HG03025 (cell line): ENCODE results near the gene ARFGAP3.

Experiments used
- ATAC-seq: cut with Tn5 transposase; IDR thresholded peaks from one replicate; pipeline ENCODE4 v1.9.1; 2021; ENCODE audit warnings: mild to moderate bottlenecking, moderate library complexity; ENCODE audit not compliant: unreplicated experiment, low FRiP score

The ARFGAP3 gene

GRCh38 chr22:42865536-42865935, 8.5 kb upstream of the ARFGAP3 start:
- ATAC-seq: no peak

GRCh38 chr22:42863349-42863961, 6.4 kb upstream of the ARFGAP3 start:
- ATAC-seq: no peak

- no peak for ATAC-seq
Measured at GRCh38 chr22:42862045-42862734, 5.1 kb upstream of the ARFGAP3 start.

- ATAC-seq: no peak
Measured at GRCh38 chr22:42860968-42861367, 3.9 kb upstream of the ARFGAP3 start.

- ATAC-seq: no peak
Measured at GRCh38 chr22:42857845-42858481, 890 bp upstream of the ARFGAP3 start.

GRCh38 chr22:42856179-42856864, 751 bp downstream of the ARFGAP3 start:
- no peak for ATAC-seq

GRCh38 chr22:42855721-42856120, 1.4 kb downstream of the ARFGAP3 start:
- no peak for ATAC-seq

- ATAC-seq: no peak
Measured at GRCh38 chr22:42855211-42855610, 1.9 kb downstream of the ARFGAP3 start.

GRCh38 chr22:42848941-42849550, 8.0 kb downstream of the ARFGAP3 start:
- no peak for ATAC-seq

GRCh38 chr22:42847110-42847509, 10.0 kb downstream of the ARFGAP3 start:
- no peak for ATAC-seq

GRCh38 chr22:42844756-42845155, 12.3 kb downstream of the ARFGAP3 start:
- ATAC-seq: no peak

- ATAC-seq: no peak
Measured at GRCh38 chr22:42842658-42843370, 14.3 kb downstream of the ARFGAP3 start.

GRCh38 chr22:42841444-42841843, 15.6 kb downstream of the ARFGAP3 start:
- no peak for ATAC-seq

GRCh38 chr22:42837556-42837955, 19.5 kb downstream of the ARFGAP3 start:
- no peak for ATAC-seq

GRCh38 chr22:42836026-42836425, 21.0 kb downstream of the ARFGAP3 start:
- no peak for ATAC-seq

GRCh38 chr22:42834177-42834949, 22.7 kb downstream of the ARFGAP3 start:
- no peak for ATAC-seq

- no peak for ATAC-seq
Measured at GRCh38 chr22:42833104-42833503, 24.0 kb downstream of the ARFGAP3 start.

GRCh38 chr22:42831712-42832111, 25.4 kb downstream of the ARFGAP3 start:
- no peak for ATAC-seq

GRCh38 chr22:42830161-42830560, 26.9 kb downstream of the ARFGAP3 start:
- no peak for ATAC-seq
